CD4-positive, alpha-beta T cell (primary cell): ENCODE data around the gene ALK. TPM values are rescaled to one million over a fixed set of nuclear protein-coding genes. Genes with fewer than 3 reads are reported as not detected.

ENCODE experiments used
- ATAC-seq: fragments of 200-7000 bp; cut with Tn5 transposase; one replicate; pipeline ENCODE4 v1.10.0; 2022; ENCODE audit warnings: mild to moderate bottlenecking; ENCODE audit not compliant: poor library complexity
- CTCF ChIA-PET: fragments of 350-600 bp; sonication (Branson Sonifier 250); formaldehyde crosslinking; loops from one replicate; lab custom pipeline; 2021; ENCODE audit warnings: antibody characterized with exemption, inconsistent platforms; lab: Charles Lee
- POLR2A ChIA-PET: fragments of 350-600 bp; sonication (Branson Sonifier 250); formaldehyde crosslinking; loops from one replicate; lab custom pipeline; 2021; ENCODE audit warnings: antibody characterized with exemption, inconsistent platforms; lab: Charles Lee
- DNase-seq, 14 experiments: peaks; one replicate each; pipeline ENCODE4 v3.0.0-alpha.2; 2013 to 2020; ENCODE audit warnings: mixed read lengths in 2 of 14
- H3K27ac ChIP-seq, 2 donors: one replicate each; pipeline versions ENCODE4 v1.5.1 to v1.7.0; 2013; ENCODE audit warnings: low read length in 2 of 2, low read depth in 1 of 2, mild to moderate bottlenecking in 1 of 2
- H3K27me3 ChIP-seq, 2 experiments: 1 replicate in 1 of 2; 2 replicates in 1 of 2; pipeline versions ENCODE4 v1.6.1 to v1.7.0; 2013; ENCODE audit warnings: low read length in 2 of 2, control low read depth in 1 of 2, mild to moderate bottlenecking in 1 of 2, moderate library complexity in 1 of 2; ENCODE audit not compliant: insufficient read depth in 2 of 2, control insufficient read depth in 1 of 2
- H3K36me3 ChIP-seq: one replicate; pipeline ENCODE4 v1.6.1; 2013; ENCODE audit warnings: low read length, control low read depth; ENCODE audit not compliant: insufficient read depth
- H3K4me1 ChIP-seq: one replicate; pipeline ENCODE4 v1.6.1; 2013; ENCODE audit warnings: low read length, control low read depth; ENCODE audit not compliant: insufficient read depth
- H3K4me3 ChIP-seq: one replicate; pipeline ENCODE4 v1.5.1; 2013; ENCODE audit warnings: mild to moderate bottlenecking, low read length, moderate library complexity
- H3K9me3 ChIP-seq, 2 experiments: 1 replicate in 1 of 2; 2 replicates in 1 of 2; pipeline versions ENCODE4 v1.6.1 to v1.7.0; 2013; ENCODE audit warnings: low read length in 2 of 2, mild to moderate bottlenecking in 2 of 2, control low read depth in 1 of 2, moderate library complexity in 1 of 2; ENCODE audit not compliant: control insufficient read depth in 1 of 2, insufficient read depth in 1 of 2
- H3K27ac Mint-ChIP-seq: one replicate; pipeline ENCODE4 v1.8.0; 2020; ENCODE audit warnings: mixed read lengths
- H3K27me3 Mint-ChIP-seq: one replicate; pipeline ENCODE4 v1.8.0; 2021; ENCODE audit warnings: mixed read lengths
- H3K36me3 Mint-ChIP-seq: one replicate; pipeline ENCODE4 v1.8.0; 2021; ENCODE audit warnings: low read depth, mixed read lengths
- H3K4me1 Mint-ChIP-seq: one replicate; pipeline ENCODE4 v1.8.0; 2021; ENCODE audit warnings: low read depth, mixed read lengths
- H3K4me3 Mint-ChIP-seq: one replicate; pipeline ENCODE4 v1.8.0; 2020; ENCODE audit warnings: mild to moderate bottlenecking, mixed read lengths
- H3K9me3 Mint-ChIP-seq: one replicate; pipeline ENCODE4 v1.8.0; 2020; ENCODE audit warnings: mixed read lengths
- CTCF ChIP-seq: fragments of 200-600 bp; IDR thresholded peaks from one replicate; pipeline ENCODE4 v1.8.0; 2022; ENCODE audit warnings: antibody characterized with exemption, mild to moderate bottlenecking
- intact Hi-C, 2 experiments: fragments of 100-400 bp; cut with DNase I in 1 of 2; cut with micrococcal nuclease in 1 of 2; formaldehyde crosslinking; loops; one replicate each; pipeline versions ENCODE4 v1.15.1 to v1.9.0; 2023 to 2025; cut with DNase I, micrococcal nuclease
- total RNA-seq, 174 experiments: library from RNA in 2 of 174; stranded (reverse) in 2 of 174; gene quantifications; one replicate each; pipeline ENCODE4 v1.2.3 and lab custom pipeline; 2021 to 2026

The ALK gene
- total RNA-seq, 2 experiments from 2014 or later, result not detected

- DNase-seq (no peak), ATAC-seq (no peak)
- no peak overlapping the region for H3K4me3 ChIP-seq
- H3K4me3 Mint-ChIP-seq, result no peak overlapping the region
- no peaks in the 10 kb centered on the region for H3K36me3 ChIP-seq
- no peaks in the 10 kb centered on the region for H3K36me3 Mint-ChIP-seq
- H3K4me1 ChIP-seq, result no peaks in the 10 kb centered on the region
- POLR2A ChIA-PET, result no interaction called here
- peaks cover 2% of the 10 kb centered on the region for H3K27me3 Mint-ChIP-seq
- H3K9me3 Mint-ChIP-seq, result no peaks in the 10 kb centered on the region
- TF ChIP-seq CTCF, result no peak
- no peak overlapping the region for H3K27ac Mint-ChIP-seq
- intact Hi-C loops, result no loop called here
- CTCF ChIA-PET, result no interaction called here
- no peak overlapping the region for H3K27ac ChIP-seq
- no peaks in the 10 kb centered on the region for H3K9me3 ChIP-seq
- no peaks in the 10 kb centered on the region for H3K27me3 ChIP-seq
- H3K4me1 Mint-ChIP-seq, result no peaks in the 10 kb centered on the region
Measured at GRCh38 chr2:29601321-29601720, 320.1 kb downstream of the ALK start.

- H3K9me3 Mint-ChIP-seq, result no peaks in the 10 kb centered on the region
- H3K4me3 Mint-ChIP-seq, result no peak overlapping the region
Measured at GRCh38 chr2:29599946-29600345, 321.4 kb downstream of the ALK start.

GRCh38 chr2:29598978-29599377 is 322.4 kb downstream of the ALK start:
- no peak for TF ChIP-seq CTCF
- peaks cover 8% of the 10 kb centered on the region for H3K27me3 Mint-ChIP-seq
- CTCF ChIA-PET, result interaction anchor here (0.9 kb wide), 1 partner anchor 15 kb away, joined by 3 read pairs; no protein-coding TSS in a partner anchor
- intact Hi-C loops, result no loop called here
- POLR2A ChIA-PET, result no interaction called here
- Histone ChIP-seq H3K27me3 (no peaks in the 10 kb centered on the region), H3K4me3 (no peak overlapping the region), H3K9me3 (no peaks in the 10 kb centered on the region), H3K27ac (no peak overlapping the region), H3K4me1 (no peaks in the 10 kb centered on the region), H3K36me3 (no peaks in the 10 kb centered on the region)
- ATAC-seq (no peak), DNase-seq (no peak)
- no peaks in the 10 kb centered on the region for H3K36me3 Mint-ChIP-seq
- no peaks in the 10 kb centered on the region for H3K4me1 Mint-ChIP-seq
- H3K4me3 Mint-ChIP-seq, result no peak overlapping the region
- no peak overlapping the region for H3K27ac Mint-ChIP-seq
- H3K9me3 Mint-ChIP-seq, result no peaks in the 10 kb centered on the region

More at GRCh38 chr2:29599946-29600345, 321.4 kb downstream of the ALK start:
- POLR2A ChIA-PET, result no interaction called here
- Histone ChIP-seq H3K27ac (no peak overlapping the region), H3K4me1 (no peaks in the 10 kb centered on the region), H3K27me3 (no peaks in the 10 kb centered on the region), H3K36me3 (no peaks in the 10 kb centered on the region), H3K9me3 (no peaks in the 10 kb centered on the region), H3K4me3 (no peak overlapping the region)
- Mint-ChIP-seq H3K4me1 (no peaks in the 10 kb centered on the region), H3K27ac (no peak overlapping the region), H3K27me3 (peaks cover 8% of the 10 kb centered on the region), H3K36me3 (no peaks in the 10 kb centered on the region)
- intact Hi-C loops, result no loop called here
- no peak for TF ChIP-seq CTCF
- DNase-seq, result no peak
- no peak for ATAC-seq
- CTCF ChIA-PET, result no interaction called here
